Endothelial cell of umbilical vein (primary cell): ENCODE data around the gene VPS45.
A peak's percentile ranks its signal among the peaks of the same experiment; 100 is the strongest.

ENCODE experiments used
- EZH2 ChIP-seq: IDR thresholded peaks from 2 replicates; pipeline ENCODE4 v1.6.1; 2012; ENCODE audit warnings: borderline replicate concordance, low read depth, mild to moderate bottlenecking, moderate library complexity, low read length, inconsistent platforms; ENCODE audit not compliant: severe bottlenecking
- MYC ChIP-seq: IDR thresholded peaks from one replicate; pipeline ENCODE4 v1.6.1; 2011; ENCODE audit warnings: mild to moderate bottlenecking, low read depth, low read length
- POLR2A ChIP-seq: IDR thresholded peaks from 2 replicates; pipeline ENCODE4 v1.6.1; 2012; ENCODE audit warnings: low read depth, mild to moderate bottlenecking, control low read depth, low read length
- TF ChIP-seq, protein P1 (sequence below), 2 donors: IDR thresholded peaks; 1 replicate in 1 of 2; 2 replicates in 1 of 2; pipeline ENCODE4 v1.5.1; 2011; ENCODE audit warnings: low read length in 2 of 2, mild to moderate bottlenecking in 2 of 2, moderate library complexity in 2 of 2, control low read depth in 1 of 2, inconsistent platforms in 1 of 2, low read depth in 1 of 2; ENCODE audit not compliant: insufficient read depth in 1 of 2; ENCODE audit errors: extremely low read depth in 1 of 2

DNA sequence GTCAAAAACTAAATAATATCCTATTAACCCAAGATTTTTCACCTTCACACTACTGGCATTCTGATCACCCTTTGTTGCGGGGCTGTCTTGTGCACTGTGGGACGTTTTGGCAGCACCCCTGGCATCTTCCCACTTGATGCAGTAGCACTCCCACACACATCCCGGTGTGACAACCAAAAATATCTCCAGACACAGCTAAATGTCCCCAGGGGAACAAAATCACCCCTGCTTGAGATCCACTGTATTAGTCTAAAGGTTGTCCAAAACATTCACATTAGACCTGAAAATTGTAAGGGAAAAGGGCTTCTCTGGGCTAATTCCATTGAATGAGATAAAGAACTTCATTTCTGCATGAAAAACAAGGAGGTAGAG lies 120.0 kb downstream of the VPS45 start:
- TF ChIP-seq, protein P1, sequence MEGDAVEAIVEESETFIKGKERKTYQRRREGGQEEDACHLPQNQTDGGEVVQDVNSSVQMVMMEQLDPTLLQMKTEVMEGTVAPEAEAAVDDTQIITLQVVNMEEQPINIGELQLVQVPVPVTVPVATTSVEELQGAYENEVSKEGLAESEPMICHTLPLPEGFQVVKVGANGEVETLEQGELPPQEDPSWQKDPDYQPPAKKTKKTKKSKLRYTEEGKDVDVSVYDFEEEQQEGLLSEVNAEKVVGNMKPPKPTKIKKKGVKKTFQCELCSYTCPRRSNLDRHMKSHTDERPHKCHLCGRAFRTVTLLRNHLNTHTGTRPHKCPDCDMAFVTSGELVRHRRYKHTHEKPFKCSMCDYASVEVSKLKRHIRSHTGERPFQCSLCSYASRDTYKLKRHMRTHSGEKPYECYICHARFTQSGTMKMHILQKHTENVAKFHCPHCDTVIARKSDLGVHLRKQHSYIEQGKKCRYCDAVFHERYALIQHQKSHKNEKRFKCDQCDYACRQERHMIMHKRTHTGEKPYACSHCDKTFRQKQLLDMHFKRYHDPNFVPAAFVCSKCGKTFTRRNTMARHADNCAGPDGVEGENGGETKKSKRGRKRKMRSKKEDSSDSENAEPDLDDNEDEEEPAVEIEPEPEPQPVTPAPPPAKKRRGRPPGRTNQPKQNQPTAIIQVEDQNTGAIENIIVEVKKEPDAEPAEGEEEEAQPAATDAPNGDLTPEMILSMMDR (IDR thresholded peaks at IDR 0.05; ENCODE audit: extremely low read depth in 1 of 2, insufficient read depth in 1 of 2, low read depth in 1 of 2, low read length in 2 of 2) = peak in 1 of 2 donors; percentile 1
- TF ChIP-seq EZH2 (no peak), MYC (no peak), POLR2A (no peak)
